Neural cell (in vitro differentiated cells): ENCODE measurements around the gene CCDC9. TPM values are rescaled to one million over a fixed set of nuclear protein-coding genes. Genes with fewer than 3 reads are reported as not detected.

Experiments used
- H2AFZ ChIP-seq: fragments of 200-600, 300-800 bp; sonication (generic), shearing (Covaris generic); 2 replicates; pipeline ENCODE4 v1.6.0; 2014; ENCODE audit warnings: low read depth, mild to moderate bottlenecking, antibody characterized with exemption, low read length, moderate library complexity
- H3F3A ChIP-seq: fragments of 200-600 bp; shearing (Covaris generic); 2 replicates; pipeline ENCODE4 v1.6.1; 2016; ENCODE audit warnings: mild to moderate bottlenecking, moderate library complexity, mixed read lengths, antibody characterized with exemption, low read length; ENCODE audit not compliant: insufficient read depth, poor library complexity, severe bottlenecking
- H3K27ac ChIP-seq: fragments of 200-600, 300-800 bp; sonication (generic), shearing (Covaris generic); 2 replicates; pipeline ENCODE4 v1.5.1; 2014; ENCODE audit warnings: mild to moderate bottlenecking, low read length, moderate library complexity
- H3K27me3 ChIP-seq: fragments of 300-800, 200-600 bp; sonication (generic), shearing (Covaris generic); 2 replicates; pipeline ENCODE4 v1.6.0; 2014; ENCODE audit warnings: mild to moderate bottlenecking, low read depth, low read length, moderate library complexity; ENCODE audit not compliant: insufficient read depth
- H3K36me3 ChIP-seq: fragments of 300-800, 200-600 bp; sonication (generic), shearing (Covaris generic); 2 replicates; pipeline ENCODE4 v1.5.1; 2014; ENCODE audit warnings: mild to moderate bottlenecking, antibody characterized with exemption, low read length, moderate library complexity; ENCODE audit not compliant: insufficient read depth
- H3K4me2 ChIP-seq: fragments of 300-800, 200-600 bp; sonication (generic), shearing (Covaris generic); 2 replicates; pipeline ENCODE4 v1.6.0; 2014; ENCODE audit warnings: mild to moderate bottlenecking, low read length
- H3K4me3 ChIP-seq: fragments of 300-800, 200-600 bp; sonication (generic), shearing (Covaris generic); 2 replicates; pipeline ENCODE4 v1.5.1; 2014; ENCODE audit warnings: mild to moderate bottlenecking, low read length, moderate library complexity
- H3K79me2 ChIP-seq: fragments of 200-600 bp; shearing (Covaris generic); replicated peaks from 2 replicates; pipeline ENCODE4 v1.6.0; 2014; ENCODE audit warnings: mild to moderate bottlenecking, low read length, moderate library complexity; ENCODE audit not compliant: insufficient read depth
- H3K9ac ChIP-seq: fragments of 300-800, 200-600 bp; sonication (generic), shearing (Covaris generic); 2 replicates; pipeline ENCODE4 v1.6.1; 2016; ENCODE audit warnings: mild to moderate bottlenecking, low read length, mixed read lengths
- H3K9me2 ChIP-seq: fragments of 200-600 bp; shearing (Covaris generic); 2 replicates; pipeline ENCODE4 v1.6.1; 2016; ENCODE audit warnings: mild to moderate bottlenecking, low read length, mixed read lengths; ENCODE audit not compliant: insufficient read depth
- H3K9me3 ChIP-seq: fragments of 200-600, 300-800 bp; sonication (generic), shearing (Covaris generic); 2 replicates; pipeline ENCODE4 v1.6.1; 2016; ENCODE audit warnings: mild to moderate bottlenecking, mixed run types, low read length, moderate library complexity, mixed read lengths
- H4K20me1 ChIP-seq: fragments of 200-600 bp; shearing (Covaris generic); 2 replicates; pipeline ENCODE4 v1.6.1; 2016; ENCODE audit warnings: mild to moderate bottlenecking, mixed run types; ENCODE audit not compliant: insufficient read depth
- EP300 ChIP-seq: fragments of 450-650 bp; conservative IDR thresholded peaks from 2 replicates; pipeline ENCODE4 v1.6.1; 2014; ENCODE audit warnings: antibody characterized with exemption, mild to moderate bottlenecking, moderate library complexity; ENCODE audit not compliant: poor library complexity, severe bottlenecking
- EZH2 ChIP-seq: fragments of 200-600, 300-800 bp; shearing (Covaris generic), sonication (generic); IDR thresholded peaks from 2 replicates; pipeline ENCODE4 v1.6.1; 2014; ENCODE audit warnings: antibody characterized with exemption, low read length, borderline replicate concordance, mild to moderate bottlenecking; ENCODE audit not compliant: insufficient read depth, poor library complexity, severe bottlenecking
- MXI1 ChIP-seq: fragments of 450-650 bp; conservative IDR thresholded peaks from 2 replicates; pipeline ENCODE4 v1.6.1; 2014; ENCODE audit warnings: antibody characterized with exemption, mild to moderate bottlenecking; ENCODE audit not compliant: poor library complexity, severe bottlenecking
- POLR2AphosphoS5 ChIP-seq: IDR thresholded peaks from 2 replicates; pipeline ENCODE4 v1.6.1; 2012
- RAD21 ChIP-seq: fragments of 450-650 bp; conservative IDR thresholded peaks from 2 replicates; pipeline ENCODE4 v1.6.1; 2014; ENCODE audit warnings: antibody characterized with exemption, mild to moderate bottlenecking, moderate library complexity
- SMC3 ChIP-seq: fragments of 450-650 bp; conservative IDR thresholded peaks from 2 replicates; pipeline ENCODE4 v1.6.1; 2014; ENCODE audit warnings: antibody characterized with exemption, mild to moderate bottlenecking, moderate library complexity; ENCODE audit not compliant: poor library complexity
- TAF1 ChIP-seq: IDR thresholded peaks from 2 replicates; pipeline ENCODE4 v1.6.1; 2012; ENCODE audit warnings: low read depth
- polyA plus RNA-seq: library from polyadenylated mRNA; depleted of rRNA; stranded (reverse); fragments of >200 nt; gene quantifications from 2 replicates; pipeline ENCODE4 v1.2.3, GENCODE V29; 2014
- TF ChIP-seq, protein P1 (sequence below): IDR thresholded peaks from 2 replicates; pipeline ENCODE4 v1.6.1; 2012; ENCODE audit warnings: borderline replicate concordance
- TF ChIP-seq, protein P2 (sequence below): fragments of 450-650 bp; IDR thresholded peaks from 2 replicates; pipeline ENCODE4 v1.5.1; 2014; ENCODE audit warnings: antibody characterized with exemption, mild to moderate bottlenecking, moderate library complexity; ENCODE audit not compliant: poor library complexity, severe bottlenecking

CCDC9 gene
- polyA plus RNA-seq, 1 donor from 2014 or later = 2.1 TPM

DNA sequence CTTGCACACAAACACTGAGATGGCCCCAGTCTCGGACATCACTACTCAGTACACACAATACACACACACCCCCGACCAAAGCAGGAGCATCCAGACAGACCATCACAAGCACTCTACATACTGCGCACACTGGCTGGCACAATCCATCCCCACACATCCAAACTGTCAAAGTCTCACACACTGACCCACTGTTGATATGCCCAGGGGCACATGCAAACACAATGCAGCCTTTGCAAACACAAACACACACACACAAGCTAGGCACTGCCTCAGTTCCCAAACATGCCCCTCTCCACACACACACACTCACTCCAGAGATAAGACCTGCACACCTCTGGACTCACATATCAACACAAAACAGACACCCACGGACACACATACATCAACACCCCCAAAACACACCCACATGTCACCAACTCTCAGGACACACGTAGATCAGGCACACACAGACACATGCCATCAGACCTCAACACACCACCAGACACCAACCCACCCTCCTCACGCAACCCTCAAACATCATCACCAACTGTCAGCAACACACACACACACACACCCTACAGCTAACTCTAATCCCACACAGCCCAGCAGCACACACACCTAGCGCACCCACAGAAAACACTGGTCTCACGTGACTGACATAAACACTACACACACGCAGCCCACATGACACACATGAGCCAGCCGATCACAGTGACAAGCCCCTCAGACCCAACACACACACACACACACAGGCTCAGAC, 27.2 kb upstream of the CCDC9 start:
- no peaks in the 10 kb centered on the region for H3K9me3 ChIP-seq
- TF ChIP-seq POLR2AphosphoS5 = peak; percentile 55
- TF ChIP-seq, protein P1, sequence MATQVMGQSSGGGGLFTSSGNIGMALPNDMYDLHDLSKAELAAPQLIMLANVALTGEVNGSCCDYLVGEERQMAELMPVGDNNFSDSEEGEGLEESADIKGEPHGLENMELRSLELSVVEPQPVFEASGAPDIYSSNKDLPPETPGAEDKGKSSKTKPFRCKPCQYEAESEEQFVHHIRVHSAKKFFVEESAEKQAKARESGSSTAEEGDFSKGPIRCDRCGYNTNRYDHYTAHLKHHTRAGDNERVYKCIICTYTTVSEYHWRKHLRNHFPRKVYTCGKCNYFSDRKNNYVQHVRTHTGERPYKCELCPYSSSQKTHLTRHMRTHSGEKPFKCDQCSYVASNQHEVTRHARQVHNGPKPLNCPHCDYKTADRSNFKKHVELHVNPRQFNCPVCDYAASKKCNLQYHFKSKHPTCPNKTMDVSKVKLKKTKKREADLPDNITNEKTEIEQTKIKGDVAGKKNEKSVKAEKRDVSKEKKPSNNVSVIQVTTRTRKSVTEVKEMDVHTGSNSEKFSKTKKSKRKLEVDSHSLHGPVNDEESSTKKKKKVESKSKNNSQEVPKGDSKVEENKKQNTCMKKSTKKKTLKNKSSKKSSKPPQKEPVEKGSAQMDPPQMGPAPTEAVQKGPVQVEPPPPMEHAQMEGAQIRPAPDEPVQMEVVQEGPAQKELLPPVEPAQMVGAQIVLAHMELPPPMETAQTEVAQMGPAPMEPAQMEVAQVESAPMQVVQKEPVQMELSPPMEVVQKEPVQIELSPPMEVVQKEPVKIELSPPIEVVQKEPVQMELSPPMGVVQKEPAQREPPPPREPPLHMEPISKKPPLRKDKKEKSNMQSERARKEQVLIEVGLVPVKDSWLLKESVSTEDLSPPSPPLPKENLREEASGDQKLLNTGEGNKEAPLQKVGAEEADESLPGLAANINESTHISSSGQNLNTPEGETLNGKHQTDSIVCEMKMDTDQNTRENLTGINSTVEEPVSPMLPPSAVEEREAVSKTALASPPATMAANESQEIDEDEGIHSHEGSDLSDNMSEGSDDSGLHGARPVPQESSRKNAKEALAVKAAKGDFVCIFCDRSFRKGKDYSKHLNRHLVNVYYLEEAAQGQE = no peak
- TF ChIP-seq, protein P2, sequence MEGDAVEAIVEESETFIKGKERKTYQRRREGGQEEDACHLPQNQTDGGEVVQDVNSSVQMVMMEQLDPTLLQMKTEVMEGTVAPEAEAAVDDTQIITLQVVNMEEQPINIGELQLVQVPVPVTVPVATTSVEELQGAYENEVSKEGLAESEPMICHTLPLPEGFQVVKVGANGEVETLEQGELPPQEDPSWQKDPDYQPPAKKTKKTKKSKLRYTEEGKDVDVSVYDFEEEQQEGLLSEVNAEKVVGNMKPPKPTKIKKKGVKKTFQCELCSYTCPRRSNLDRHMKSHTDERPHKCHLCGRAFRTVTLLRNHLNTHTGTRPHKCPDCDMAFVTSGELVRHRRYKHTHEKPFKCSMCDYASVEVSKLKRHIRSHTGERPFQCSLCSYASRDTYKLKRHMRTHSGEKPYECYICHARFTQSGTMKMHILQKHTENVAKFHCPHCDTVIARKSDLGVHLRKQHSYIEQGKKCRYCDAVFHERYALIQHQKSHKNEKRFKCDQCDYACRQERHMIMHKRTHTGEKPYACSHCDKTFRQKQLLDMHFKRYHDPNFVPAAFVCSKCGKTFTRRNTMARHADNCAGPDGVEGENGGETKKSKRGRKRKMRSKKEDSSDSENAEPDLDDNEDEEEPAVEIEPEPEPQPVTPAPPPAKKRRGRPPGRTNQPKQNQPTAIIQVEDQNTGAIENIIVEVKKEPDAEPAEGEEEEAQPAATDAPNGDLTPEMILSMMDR = no peak
- TF ChIP-seq EP300 = peak; percentile 43
- no peak for TF ChIP-seq MXI1
- no peak for TF ChIP-seq EZH2
- TF ChIP-seq TAF1 = no peak
- TF ChIP-seq SMC3 = no peak
- TF ChIP-seq RAD21 = no peak
- H3F3A ChIP-seq = no peaks in the 10 kb centered on the region
- peak overlapping the region; percentile 84 for H3K9ac ChIP-seq
- H3K79me2 ChIP-seq = no peaks in the 10 kb centered on the region
- H3K4me3 ChIP-seq = peak overlapping the region; percentile 92
- peak overlapping the region; percentile 50 for H3K4me2 ChIP-seq
- H4K20me1 ChIP-seq = no peaks in the 10 kb centered on the region
- no peaks in the 10 kb centered on the region for H3K9me2 ChIP-seq
- H3K27ac ChIP-seq = peak overlapping the region; percentile 55
- H3K27me3 ChIP-seq = no peaks in the 10 kb centered on the region
- H3K36me3 ChIP-seq = no peaks in the 10 kb centered on the region
- H2AFZ ChIP-seq = no peak overlapping the region

DNA sequence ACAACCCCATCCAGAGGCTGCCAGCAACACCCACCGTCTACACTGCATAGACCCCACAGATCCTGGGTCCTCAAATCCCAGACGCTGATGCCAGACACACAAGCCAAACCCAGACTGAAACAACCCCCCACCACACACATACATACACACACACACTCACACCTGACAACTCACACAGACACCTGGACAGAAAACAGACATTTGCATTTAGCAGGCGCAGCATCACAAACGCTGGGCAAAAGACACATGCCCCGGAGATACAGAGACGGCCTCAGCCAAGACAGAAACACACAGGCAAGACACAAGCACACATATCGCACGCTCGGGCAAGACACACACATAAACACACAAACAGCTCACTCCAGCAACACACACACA, 26.7 kb upstream of the CCDC9 start:
- no peaks in the 10 kb centered on the region for H3K9me2 ChIP-seq
- TF ChIP-seq RAD21 (no peak), EP300 (no peak), POLR2AphosphoS5 (no peak), MXI1 (no peak), EZH2 (no peak), TAF1 (no peak)
- TF ChIP-seq, protein P2 = no peak

More for the DNA sequence above, 26.7 kb upstream of the CCDC9 start:
- peak overlapping the region; percentile 92 for H3K4me3 ChIP-seq
- peak overlapping the region; percentile 84 for H3K9ac ChIP-seq
- H3F3A ChIP-seq = no peaks in the 10 kb centered on the region
- peak overlapping the region; percentile 55 for H3K27ac ChIP-seq
- no peaks in the 10 kb centered on the region for H3K9me3 ChIP-seq
- H3K36me3 ChIP-seq = no peaks in the 10 kb centered on the region
- no peaks in the 10 kb centered on the region for H3K79me2 ChIP-seq
- no peak overlapping the region for H3K4me2 ChIP-seq
- H2AFZ ChIP-seq = no peak overlapping the region
- no peaks in the 10 kb centered on the region for H4K20me1 ChIP-seq
- no peaks in the 10 kb centered on the region for H3K27me3 ChIP-seq
